HepG2 (cell line): ENCODE data around the gene FAM90A1. TPM values are rescaled to one million over a fixed set of nuclear protein-coding genes. Genes with fewer than 3 reads are reported as not detected.
"Not testable (repeated sequence)": the region's sequence is repeated elsewhere in the genome, so short reads cannot be mapped to it uniquely, and the experiment has no call there.

Experiments
- ATAC-seq: fragments of 200-7000 bp; cut with Tn5 transposase; 3 replicates; pipeline ENCODE4 v1.9.1; 2020; ENCODE audit warnings: mild to moderate bottlenecking, moderate library complexity
- BruUV-seq: library from RNA; stranded (reverse); fragments of 400-500 nt; replicated peaks from 2 replicates; lab custom pipeline; 2021; lab: Mats Ljungman, UMichigan
- CTCF ChIA-PET: fragments of 300-600 bp; formaldehyde crosslinking; extraction: SDS; loops from one replicate; lab custom pipeline; 2021; ENCODE audit warnings: low total read pairs, inconsistent platforms, low intra/inter-chr PET ratio; lab: Yijun Ruan, JAX
- POLR2A ChIA-PET: fragments of 350-600 bp; sonication (Branson Sonifier 250); formaldehyde crosslinking; loops from one replicate; lab custom pipeline; 2020; ENCODE audit warnings: antibody characterized with exemption, inconsistent platforms; lab: Yijun Ruan, JAX
- DNase-seq: peaks from one replicate; pipeline ENCODE4 v3.0.0-alpha.2; 2015; ENCODE audit warnings: low spot score
- FAIRE-seq: peaks from 3 replicates; lab custom pipeline; 2011; peaks lifted over from hg19 to GRCh38; lab: Jason Lieb, UNC
- H2AFZ ChIP-seq: one replicate; pipeline ENCODE4 v1.6.1; 2011; ENCODE audit warnings: low read length, inconsistent platforms
- H3K27ac ChIP-seq: fragments of 300-600 bp; 3 replicates; pipeline ENCODE4 v1.8.0; 2011; ENCODE audit warnings: mixed run types, mild to moderate bottlenecking, mixed read lengths, low read length, inconsistent platforms; ENCODE audit not compliant: insufficient read depth; ENCODE audit errors: extremely low read length
- H3K27me3 ChIP-seq, 2 experiments: fragments of 200-600 bp in 1 of 2; 2 replicates in 1 of 2; 3 replicates in 1 of 2; pipeline versions ENCODE4 v1.6.0 to v1.8.0; 2011; ENCODE audit warnings: low read length in 2 of 2, mild to moderate bottlenecking in 2 of 2, moderate library complexity in 2 of 2, inconsistent platforms in 1 of 2; ENCODE audit not compliant: insufficient read depth in 2 of 2, control insufficient read depth in 1 of 2
- H3K36me3 ChIP-seq, 2 experiments: fragments of 200-600 bp in 1 of 2; replicated peaks in 1 of 2; 2 replicates in 1 of 2; 3 replicates in 1 of 2; pipeline versions ENCODE4 v1.5.1 to v1.8.0; 2011; ENCODE audit warnings: low read length in 2 of 2, inconsistent platforms in 1 of 2; ENCODE audit not compliant: insufficient read depth in 2 of 2, control insufficient read depth in 1 of 2
- H3K4me1 ChIP-seq: 2 replicates; pipeline ENCODE4 v1.5.1; 2012; ENCODE audit warnings: low read length, inconsistent platforms; ENCODE audit not compliant: insufficient read depth
- H3K4me2 ChIP-seq: 2 replicates; pipeline ENCODE4 v1.6.0; 2011; ENCODE audit warnings: low read depth, low read length, inconsistent platforms
- H3K4me3 ChIP-seq, 3 experiments: fragments of 200-600 bp in 1 of 3; sonication (generic), shearing (Covaris generic) in 1 of 3; replicated peaks in 1 of 3; 2 replicates each; pipeline ENCODE4 v1.5.1; 2011 to 2016; ENCODE audit warnings: low read length in 3 of 3, inconsistent platforms in 2 of 3, low read depth in 2 of 3, mild to moderate bottlenecking in 2 of 3, control low read depth in 1 of 3, mixed read lengths in 1 of 3; ENCODE audit not compliant: insufficient read depth in 1 of 3
- H3K79me2 ChIP-seq: one replicate; pipeline ENCODE4 v1.6.1; 2011; ENCODE audit warnings: low read length, inconsistent platforms; ENCODE audit not compliant: insufficient read depth
- H3K9ac ChIP-seq: 2 replicates; pipeline ENCODE4 v1.6.0; 2011; ENCODE audit warnings: mild to moderate bottlenecking, low read depth, low read length, inconsistent platforms; ENCODE audit not compliant: insufficient read depth
- H3K9me3 ChIP-seq: 2 replicates; pipeline ENCODE4 v1.5.1; 2012; ENCODE audit warnings: mild to moderate bottlenecking, low read length
- H4K20me1 ChIP-seq: 2 replicates; pipeline ENCODE4 v1.6.0; 2011; ENCODE audit warnings: inconsistent platforms, mild to moderate bottlenecking, low read length, moderate library complexity; ENCODE audit not compliant: insufficient read depth
- KDM3A ChIP-seq: IDR thresholded peaks from 2 replicates; pipeline ENCODE4 v1.6.1; 2018; ENCODE audit warnings: low read depth, missing compliant biosample characterization
- NAIF1 ChIP-seq: sonication (generic); formaldehyde crosslinking; IDR thresholded peaks from 2 replicates; pipeline ENCODE4 v1.5.0; 2020; ENCODE audit warnings: mild to moderate bottlenecking, missing genetic modification reagents, borderline replicate concordance
- ZNF44 ChIP-seq: sonication (generic); formaldehyde crosslinking; IDR thresholded peaks from 2 replicates; pipeline ENCODE4 v1.5.1; 2020; ENCODE audit warnings: mild to moderate bottlenecking, missing genetic modification reagents
- ZNF557 ChIP-seq: sonication (generic); formaldehyde crosslinking; IDR thresholded peaks from 2 replicates; pipeline ENCODE4 v1.4.0; 2020; ENCODE audit warnings: missing genetic modification reagents
- WGBS: methylation state at CpG from one replicate; pipeline ENCODE4 v1.1.6; 2017; ENCODE audit warnings: low lambda C conversion rate; 5-methylcytosine and 5-hydroxymethylcytosine counted together
- in situ Hi-C: cut with HindIII; loops from 2 replicates; pipeline ENCODE4 v1.10.0; 2017; ENCODE audit warnings: low pct_unique_long_range_greater_than_20kb; ENCODE audit not compliant: extremely low pct_ligation_motif_present
- intact Hi-C: fragments of 100-400 bp; cut with micrococcal nuclease; formaldehyde crosslinking; loops from one replicate; pipeline ENCODE4 v1.10.0; 2022; ENCODE audit not compliant: unreplicated experiment
- polyA plus RNA-seq, 8 experiments: library from polyadenylated mRNA; depleted of rRNA in 3 of 8; stranded (reverse) in 7 of 8; unstranded in 1 of 8; fragments of >200 nt; fragmentation: Illumina TruSeq in 4 of 8; extraction: Trizol in 4 of 8; gene quantifications; 2 replicates each; pipeline versions ENCODE4 v1.2.1 to v1.2.3, GENCODE V29; 2011 to 2016; ENCODE audit warnings: low read depth in 4 of 8, missing spikeins in 1 of 8, mixed read lengths in 1 of 8; ENCODE audit not compliant: insufficient read depth in 1 of 8
- total RNA-seq, 5 experiments: library from RNA; depleted of rRNA; stranded (reverse); fragments of >200 nt; fragmentation: Illumina TruSeq; extraction: Trizol; gene quantifications; 2 replicates each; pipeline ENCODE4 v1.2.3, GENCODE V29; 2016; ENCODE audit warnings: low read depth in 1 of 5
- TF ChIP-seq, protein P1 (sequence below): sonication (generic); formaldehyde crosslinking; IDR thresholded peaks from 2 replicates; pipeline ENCODE4 v1.5.0; 2020; ENCODE audit warnings: mild to moderate bottlenecking, missing genetic modification reagents

Gene FAM90A1
- total and polyA plus RNA-seq, 2 of the 13 experiments (the other 11 are each of a cell fraction or from before 2014, with no cell fraction given), result not detected

DNA sequence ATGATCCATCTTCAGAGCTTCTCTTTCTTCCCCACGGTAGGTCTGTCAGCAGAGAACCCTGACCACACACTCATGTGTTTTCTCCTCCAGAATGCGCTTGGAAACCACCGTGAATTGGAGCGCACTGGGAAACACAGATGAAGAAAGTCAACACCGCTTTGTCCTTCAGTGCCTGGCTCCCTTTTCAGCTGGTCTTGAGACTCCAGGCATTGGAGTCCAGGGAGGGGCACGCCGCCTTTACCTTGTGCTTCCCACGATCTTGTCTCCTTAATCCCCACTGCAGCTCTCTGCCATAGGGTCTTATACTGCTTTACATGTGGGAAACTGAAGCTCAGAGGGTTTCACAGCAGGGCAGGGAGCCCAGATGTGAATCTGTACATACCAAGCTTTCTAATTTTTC lies 1.1 kb downstream of the FAM90A1 start:
- ATAC-seq (no peak), FAIRE-seq (no peak), DNase-seq (no peak)
- ChIA-PET POLR2A (no interaction called here), CTCF (no interaction called here)
- Histone ChIP-seq H3K27me3 (peaks cover 1 to 14% of the 10 kb centered on the region in 2 experiments; a peak in 2 of 5 replicates), H3K4me3 (no peak overlapping the region), H3K9ac (no peak overlapping the region), H3K4me1 (0 out of 2 replicates have a peak, but pooled peaks cover 4% of the 10 kb centered on the region), H4K20me1 (no peaks in the 10 kb centered on the region), H3K36me3 (no peaks in the 10 kb centered on the region), H3K4me2 (no peak overlapping the region), H3K79me2 (no peaks in the 10 kb centered on the region), H3K27ac (no peak overlapping the region), H3K9me3 (no peaks in the 10 kb centered on the region), H2AFZ (no peak overlapping the region)
- TF ChIP-seq KDM3A (CRISPR knock-in tag) (no peak), ZNF557 (CRISPR knock-in tag) (no peak), ZNF44 (CRISPR knock-in tag) (no peak), NAIF1 (CRISPR knock-in tag) (no peak)
- TF ChIP-seq, protein P1, sequence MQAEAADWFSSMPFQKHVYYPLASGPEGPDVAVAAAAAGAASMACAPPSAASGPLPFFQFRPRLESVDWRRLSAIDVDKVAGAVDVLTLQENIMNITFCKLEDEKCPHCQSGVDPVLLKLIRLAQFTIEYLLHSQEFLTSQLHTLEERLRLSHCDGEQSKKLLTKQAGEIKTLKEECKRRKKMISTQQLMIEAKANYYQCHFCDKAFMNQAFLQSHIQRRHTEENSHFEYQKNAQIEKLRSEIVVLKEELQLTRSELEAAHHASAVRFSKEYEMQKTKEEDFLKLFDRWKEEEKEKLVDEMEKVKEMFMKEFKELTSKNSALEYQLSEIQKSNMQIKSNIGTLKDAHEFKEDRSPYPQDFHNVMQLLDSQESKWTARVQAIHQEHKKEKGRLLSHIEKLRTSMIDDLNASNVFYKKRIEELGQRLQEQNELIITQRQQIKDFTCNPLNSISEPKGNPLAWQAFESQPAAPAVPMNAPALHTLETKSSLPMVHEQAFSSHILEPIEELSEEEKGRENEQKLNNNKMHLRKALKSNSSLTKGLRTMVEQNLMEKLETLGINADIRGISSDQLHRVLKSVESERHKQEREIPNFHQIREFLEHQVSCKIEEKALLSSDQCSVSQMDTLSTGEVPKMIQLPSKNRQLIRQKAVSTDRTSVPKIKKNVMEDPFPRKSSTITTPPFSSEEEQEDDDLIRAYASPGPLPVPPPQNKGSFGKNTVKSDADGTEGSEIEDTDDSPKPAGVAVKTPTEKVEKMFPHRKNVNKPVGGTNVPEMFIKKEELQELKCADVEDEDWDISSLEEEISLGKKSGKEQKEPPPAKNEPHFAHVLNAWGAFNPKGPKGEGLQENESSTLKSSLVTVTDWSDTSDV, result no peak
- BruUV-seq, result no TSS peak
- intact Hi-C loops, result no loop called here
- in situ Hi-C loops, result loop anchor here (25.0 kb wide), 1 partner anchor 114 kb away; the partner anchor contains the start of gene CLEC4A
- WGBS, result 61% methylated on average over 8 of the region's 8 CpGs

DNA sequence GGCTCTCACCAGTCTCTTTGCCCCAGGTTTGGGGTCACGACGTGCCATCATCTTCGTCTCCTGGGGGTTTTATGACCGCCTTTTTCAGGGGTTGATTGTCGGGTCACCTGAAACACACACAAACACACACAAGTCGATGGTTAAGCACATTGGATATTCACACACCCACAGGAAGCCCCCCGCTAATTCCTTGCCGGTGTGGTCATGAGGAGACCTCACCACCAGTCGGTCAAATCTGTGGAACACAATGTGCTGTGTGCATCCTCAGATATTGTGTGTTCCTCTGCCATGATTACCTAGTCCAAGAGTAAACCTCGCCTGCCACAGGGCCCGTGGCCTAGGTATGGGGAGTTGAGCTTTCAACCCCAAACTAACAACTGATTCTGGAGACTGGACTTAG lies 2.6 kb downstream of the FAM90A1 start:
- H3K9ac ChIP-seq, H2AFZ ChIP-seq, POLR2A ChIA-PET, H3K27ac ChIP-seq, H4K20me1 ChIP-seq, DNase-seq, CTCF ChIA-PET, H3K9me3 ChIP-seq, FAIRE-seq, BruUV-seq, H3K4me1 ChIP-seq, H3K4me3 ChIP-seq, intact Hi-C loops, H3K4me2 ChIP-seq, H3K79me2 ChIP-seq, H3K36me3 ChIP-seq, ATAC-seq: not testable (repeated sequence)
- in situ Hi-C loops, result loop anchor here (25.0 kb wide), 1 partner anchor 112 kb away; the partner anchor contains the start of gene CLEC4A
- 33% methylated on average over 9 of the region's 11 CpGs for WGBS
- H3K27me3 ChIP-seq, result peaks cover 1 to 18% of the 10 kb centered on the region in 2 experiments; a peak in 2 of 5 replicates

DNA sequence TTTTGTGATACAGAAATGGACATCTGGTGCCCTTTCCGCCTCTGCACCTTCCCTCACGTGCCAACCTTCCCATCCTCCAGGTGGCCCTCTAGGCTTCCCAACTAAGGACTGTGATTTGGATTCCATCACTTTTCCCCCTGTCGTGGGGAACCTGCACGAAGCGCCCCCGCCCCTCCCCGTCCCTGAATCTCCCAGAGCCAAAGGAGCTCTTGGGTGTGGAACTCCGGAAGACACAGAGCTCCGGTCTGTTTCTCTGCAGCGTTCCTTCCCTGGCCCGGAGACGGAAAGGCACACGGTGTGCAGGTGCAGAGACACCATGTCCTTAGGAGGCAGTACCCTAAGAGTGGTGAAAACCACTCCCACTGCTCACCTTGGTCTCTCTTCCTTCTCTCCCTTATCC lies 3.8 kb downstream of the FAM90A1 start:
- H3K79me2 ChIP-seq, BruUV-seq, H2AFZ ChIP-seq, DNase-seq, H3K9me3 ChIP-seq, ATAC-seq, H3K9ac ChIP-seq, H3K36me3 ChIP-seq, FAIRE-seq, H4K20me1 ChIP-seq, H3K4me3 ChIP-seq, H3K4me2 ChIP-seq, H3K4me1 ChIP-seq, intact Hi-C loops, H3K27ac ChIP-seq, in situ Hi-C loops, CTCF ChIA-PET, POLR2A ChIA-PET: not testable (repeated sequence)
- WGBS, result 35% methylated on average over 13 of the region's 13 CpGs
- peaks cover 1 to 23% of the 10 kb centered on the region in 2 experiments; a peak in 3 of 5 replicates for H3K27me3 ChIP-seq
